Stomach (tissue), 4 donors: ENCODE data around the gene NSRP1.

Experiments
- CTCF ChIP-seq, 7 experiments: fragments of 450-650 bp in 4 of 7; fragments of 200-600 bp in 3 of 7; sonication (generic) in 3 of 7; IDR thresholded peaks; one replicate each; pipeline ENCODE4 v1.5.1; 2016 to 2019; ENCODE audit warnings: antibody characterized with exemption in 7 of 7, control low read depth in 2 of 7, mild to moderate bottlenecking in 1 of 7
- EP300 ChIP-seq: sonication (generic); formaldehyde crosslinking; IDR thresholded peaks from one replicate; pipeline ENCODE4 v1.6.1; 2017; ENCODE audit warnings: antibody characterized with exemption
- POLR2A ChIP-seq, 4 donors: fragments of 450-650 bp; IDR thresholded peaks; one replicate each; pipeline ENCODE4 v1.6.1; 2016; ENCODE audit warnings: antibody characterized with exemption in 4 of 4, control low read depth in 2 of 4, mild to moderate bottlenecking in 1 of 4, moderate library complexity in 1 of 4
- POLR2AphosphoS5 ChIP-seq, 3 donors: sonication (generic); formaldehyde crosslinking; IDR thresholded peaks; one replicate each; pipeline ENCODE4 v1.6.1; 2016; ENCODE audit warnings: antibody characterized with exemption in 3 of 3

- TF ChIP-seq CTCF (IDR thresholded peaks at IDR 0.05) (no peak), POLR2A (IDR thresholded peaks at IDR 0.05) (no peak), EP300 (no peak), POLR2AphosphoS5 (IDR thresholded peaks at IDR 0.05) (no peak)
Measured at GRCh38 chr17:30155389-30155788, 38.8 kb downstream of the NSRP1 start.
